Epithelial cell of esophagus (primary cell): ENCODE measurements around the gene CTXND1.
A peak's percentile ranks its signal among the peaks of the same experiment; 100 is the strongest.

Experiments
- DNase-seq: peaks from one replicate; pipeline ENCODE4 v3.0.0; 2010; ENCODE audit warnings: low read depth
- H3K4me3 ChIP-seq: 2 replicates; pipeline ENCODE4 v1.5.1; 2011; ENCODE audit warnings: mild to moderate bottlenecking, low read length, control low read depth
- TF ChIP-seq, protein P1 (sequence below): IDR thresholded peaks from 2 replicates; pipeline ENCODE4 v1.5.1; 2011; ENCODE audit warnings: low read depth, mild to moderate bottlenecking, low read length, control low read depth, inconsistent platforms; ENCODE audit not compliant: insufficient read depth; ENCODE audit errors: missing control alignments

The CTXND1 gene

GRCh38 chr15:80270472-80270871 is 18.5 kb upstream of the CTXND1 start:
- no peak overlapping the region for H3K4me3 ChIP-seq
- TF ChIP-seq, protein P1, sequence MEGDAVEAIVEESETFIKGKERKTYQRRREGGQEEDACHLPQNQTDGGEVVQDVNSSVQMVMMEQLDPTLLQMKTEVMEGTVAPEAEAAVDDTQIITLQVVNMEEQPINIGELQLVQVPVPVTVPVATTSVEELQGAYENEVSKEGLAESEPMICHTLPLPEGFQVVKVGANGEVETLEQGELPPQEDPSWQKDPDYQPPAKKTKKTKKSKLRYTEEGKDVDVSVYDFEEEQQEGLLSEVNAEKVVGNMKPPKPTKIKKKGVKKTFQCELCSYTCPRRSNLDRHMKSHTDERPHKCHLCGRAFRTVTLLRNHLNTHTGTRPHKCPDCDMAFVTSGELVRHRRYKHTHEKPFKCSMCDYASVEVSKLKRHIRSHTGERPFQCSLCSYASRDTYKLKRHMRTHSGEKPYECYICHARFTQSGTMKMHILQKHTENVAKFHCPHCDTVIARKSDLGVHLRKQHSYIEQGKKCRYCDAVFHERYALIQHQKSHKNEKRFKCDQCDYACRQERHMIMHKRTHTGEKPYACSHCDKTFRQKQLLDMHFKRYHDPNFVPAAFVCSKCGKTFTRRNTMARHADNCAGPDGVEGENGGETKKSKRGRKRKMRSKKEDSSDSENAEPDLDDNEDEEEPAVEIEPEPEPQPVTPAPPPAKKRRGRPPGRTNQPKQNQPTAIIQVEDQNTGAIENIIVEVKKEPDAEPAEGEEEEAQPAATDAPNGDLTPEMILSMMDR = no peak
- no peak for DNase-seq

GRCh38 chr15:80268101-80268500 is 16.1 kb upstream of the CTXND1 start:
- no peak for DNase-seq
- no peak overlapping the region for H3K4me3 ChIP-seq
- TF ChIP-seq, protein P1 = no peak

- no peak for DNase-seq
- TF ChIP-seq, protein P1 = no peak
- H3K4me3 ChIP-seq = no peak overlapping the region
These were observed 15.6 kb upstream of the CTXND1 start for GRCh38 chr15:80267658-80268057.

DNA sequence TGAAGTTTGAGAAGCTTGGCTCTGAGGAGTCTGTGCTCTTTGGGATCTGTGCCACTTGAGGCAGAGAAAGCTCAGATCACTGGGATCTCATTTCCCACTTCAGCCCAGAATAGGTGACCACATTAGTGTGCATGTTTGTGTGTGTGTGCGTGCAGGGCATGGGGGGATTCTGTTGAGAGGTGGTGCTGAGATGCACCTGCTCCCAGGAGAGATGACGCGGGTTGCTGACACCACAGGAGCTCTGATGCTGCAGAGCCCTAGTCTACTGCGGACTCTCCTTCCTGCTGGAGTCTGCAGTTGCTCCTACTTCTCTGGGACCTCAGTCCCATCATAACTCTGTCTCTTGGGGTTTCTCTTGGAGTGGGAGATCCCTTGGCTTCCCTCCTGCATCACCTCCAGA is 14.7 kb upstream of the CTXND1 start:
- no peak overlapping the region for H3K4me3 ChIP-seq
- DNase-seq = no peak
- TF ChIP-seq, protein P1 = no peak

GRCh38 chr15:80266113-80266512 is 14.1 kb upstream of the CTXND1 start:
- no peak for DNase-seq
- TF ChIP-seq, protein P1 = no peak

DNA sequence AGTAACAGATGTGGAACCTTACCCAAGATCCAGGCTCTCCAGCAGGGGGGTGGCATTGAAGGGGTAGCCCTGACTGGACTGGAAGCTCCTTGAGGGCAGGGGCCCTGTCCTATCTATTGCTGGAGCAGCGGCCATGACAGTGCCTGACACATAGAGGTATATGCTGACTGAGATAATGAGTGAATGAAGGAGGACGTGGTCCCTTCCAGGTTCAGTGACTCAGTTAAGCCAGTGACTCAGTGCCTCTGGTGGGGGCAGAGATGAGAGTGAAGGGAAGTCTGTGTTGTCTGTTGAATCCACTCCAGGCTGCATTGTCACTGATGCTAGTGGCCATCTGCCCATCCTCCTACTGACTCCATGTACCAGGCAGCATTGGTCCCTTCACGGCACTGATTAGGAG is 13.0 kb upstream of the CTXND1 start:
- DNase-seq = peak; percentile 16
- TF ChIP-seq, protein P1 = no peak
- no peak overlapping the region for H3K4me3 ChIP-seq

More at GRCh38 chr15:80266113-80266512, 14.1 kb upstream of the CTXND1 start:
- no peak overlapping the region for H3K4me3 ChIP-seq

DNA sequence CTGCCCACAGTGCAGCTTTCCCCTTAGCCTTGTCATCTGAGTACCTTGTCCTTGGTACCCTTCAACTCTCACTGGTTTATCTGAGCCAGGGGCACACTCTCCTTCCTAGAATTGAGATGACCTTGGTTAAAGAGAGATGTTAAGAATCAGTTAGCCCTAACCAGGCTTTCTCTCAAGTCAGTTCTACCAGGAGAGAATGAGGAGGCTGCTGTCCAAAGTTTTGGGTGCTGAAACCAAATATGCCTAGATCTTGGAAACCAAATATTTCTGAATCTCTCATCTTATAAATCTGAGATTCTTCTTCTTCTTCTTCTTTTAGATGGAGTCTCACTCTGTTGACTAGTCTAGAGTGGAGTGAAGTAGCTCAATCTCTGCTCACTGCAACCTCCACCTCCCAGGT is 12.0 kb upstream of the CTXND1 start:
- no peak overlapping the region for H3K4me3 ChIP-seq
- TF ChIP-seq, protein P1 = no peak
- DNase-seq = peak; percentile 27
